Prostate gland (tissue), 2 donors: ENCODE data around the gene RTN3. TPM values are rescaled to one million over a fixed set of nuclear protein-coding genes. Genes with fewer than 3 reads are reported as not detected.

Experiments used
- DNase-seq: peaks from one replicate; pipeline ENCODE4 v3.0.0-alpha.2; 2019; ENCODE audit warnings: low spot score
- H3K27ac ChIP-seq, 2 donors: fragments of 200-600 bp; sonication (generic); 2 replicates each; pipeline ENCODE4 v1.5.1; 2017 to 2019
- H3K27me3 ChIP-seq: fragments of 200-600 bp; sonication (generic); replicated peaks from 2 replicates; pipeline ENCODE4 v1.5.1; 2019; ENCODE audit not compliant: insufficient read depth
- H3K36me3 ChIP-seq, 2 donors: fragments of 200-600 bp; sonication (generic); 1 replicate in 1 of 2; 2 replicates in 1 of 2; pipeline versions ENCODE4 v1.5.1 to v1.8.1; 2017 to 2019
- H3K4me1 ChIP-seq: fragments of 200-600 bp; sonication (generic); replicated peaks from 2 replicates; pipeline ENCODE4 v1.5.1; 2019
- H3K4me3 ChIP-seq, 2 donors: fragments of 200-600 bp; sonication (generic); 2 replicates each; pipeline ENCODE4 v1.5.1; 2017 to 2019
- H3K9me3 ChIP-seq: fragments of 200-600 bp; sonication (generic); 2 replicates; pipeline ENCODE4 v1.5.1; 2017
- CTCF ChIP-seq, 4 experiments: fragments of 200-600 bp in 2 of 4; fragments of 450-650 bp in 2 of 4; sonication (generic) in 2 of 4; IDR thresholded peaks; 1 replicate in 3 of 4; 2 replicates in 1 of 4; pipeline ENCODE4 v1.5.1; 2016 to 2019; ENCODE audit warnings: antibody characterized with exemption in 4 of 4, mild to moderate bottlenecking in 2 of 4, moderate library complexity in 2 of 4
- POLR2A ChIP-seq: fragments of 450-650 bp; IDR thresholded peaks from one replicate; pipeline ENCODE4 v1.6.1; 2016; ENCODE audit warnings: antibody characterized with exemption, mild to moderate bottlenecking
- POLR2AphosphoS5 ChIP-seq: sonication (generic); formaldehyde crosslinking; IDR thresholded peaks from one replicate; pipeline ENCODE4 v1.6.1; 2017; ENCODE audit warnings: antibody characterized with exemption
- WGBS: methylation state at CpG from one replicate; pipeline ENCODE4 v1.1.5; 2018; 5-methylcytosine and 5-hydroxymethylcytosine counted together
- intact Hi-C: fragments of 100-400 bp; cut with DNase I; formaldehyde crosslinking; loops from one replicate; pipeline ENCODE4 v1.14.2; 2022
- total RNA-seq, 2 donors: library from RNA; depleted of rRNA; stranded (reverse); fragments of >200 nt; gene quantifications; one replicate each; pipeline ENCODE4 v1.1.0, GENCODE V29; 2016

The RTN3 gene
- total RNA-seq, 2 donors from 2014 or later, result 74.1 to 88.8 TPM

- Histone ChIP-seq H3K27ac (no peak overlapping the region), H3K4me3 (no peak overlapping the region), H3K9me3 (no peaks in the 10 kb centered on the region), H3K27me3 (no peaks in the 10 kb centered on the region), H3K4me1 (peaks cover 7% of the 10 kb centered on the region), H3K36me3 (no peaks in the 10 kb centered on the region)
- intact Hi-C loops, result loop anchor here (5.0 kb wide), 2 partner anchors 47 to 387 kb away; partner anchors contain the start of gene SPINDOC
- WGBS, result 73% methylated on average over 16 of the region's 18 CpGs
- TF ChIP-seq POLR2AphosphoS5 (no peak), CTCF (IDR thresholded peaks at IDR 0.05) (no peak), POLR2A (no peak)
- DNase-seq, result no peak
Measured at GRCh38 chr11:63765688-63766241, 84.5 kb downstream of the RTN3 start.

- WGBS, result 49% methylated on average over 7 of the region's 7 CpGs
Measured at GRCh38 chr11:63766531-63767235, 85.4 kb downstream of the RTN3 start.

GRCh38 chr11:63767267-63767564 lies 85.9 kb downstream of the RTN3 start:
- no peaks in the 10 kb centered on the region for H3K9me3 ChIP-seq
- peak overlapping the region; percentile 67 to 79 for H3K4me3 ChIP-seq
- intact Hi-C loops, result loop anchor here (5.0 kb wide), 2 partner anchors 45 to 385 kb away; partner anchors contain the start of gene SPINDOC
- no peaks in the 10 kb centered on the region for H3K27me3 ChIP-seq
- H3K27ac ChIP-seq, result peak overlapping the region; percentile 72 to 82
- WGBS, result 11% methylated on average over 4 of the region's 4 CpGs
- DNase-seq, result no peak
- no peaks in the 10 kb centered on the region for H3K36me3 ChIP-seq
- H3K4me1 ChIP-seq, result peaks cover 7% of the 10 kb centered on the region
- TF ChIP-seq POLR2AphosphoS5, result no peak
- TF ChIP-seq POLR2A, result no peak
- no peak for TF ChIP-seq CTCF (IDR thresholded peaks at IDR 0.05)

More at GRCh38 chr11:63766531-63767235, 85.4 kb downstream of the RTN3 start:
- Histone ChIP-seq H3K9me3 (no peaks in the 10 kb centered on the region), H3K4me3 (no peak overlapping the region), H3K27ac (no peak overlapping the region), H3K36me3 (no peaks in the 10 kb centered on the region), H3K27me3 (no peaks in the 10 kb centered on the region), H3K4me1 (peaks cover 7% of the 10 kb centered on the region)
- intact Hi-C loops, result loop anchor here (5.0 kb wide), 2 partner anchors 46 to 386 kb away; partner anchors contain the start of gene SPINDOC
- TF ChIP-seq POLR2AphosphoS5 (no peak), CTCF (IDR thresholded peaks at IDR 0.05) (no peak), POLR2A (no peak)
- DNase-seq, result no peak

DNA sequence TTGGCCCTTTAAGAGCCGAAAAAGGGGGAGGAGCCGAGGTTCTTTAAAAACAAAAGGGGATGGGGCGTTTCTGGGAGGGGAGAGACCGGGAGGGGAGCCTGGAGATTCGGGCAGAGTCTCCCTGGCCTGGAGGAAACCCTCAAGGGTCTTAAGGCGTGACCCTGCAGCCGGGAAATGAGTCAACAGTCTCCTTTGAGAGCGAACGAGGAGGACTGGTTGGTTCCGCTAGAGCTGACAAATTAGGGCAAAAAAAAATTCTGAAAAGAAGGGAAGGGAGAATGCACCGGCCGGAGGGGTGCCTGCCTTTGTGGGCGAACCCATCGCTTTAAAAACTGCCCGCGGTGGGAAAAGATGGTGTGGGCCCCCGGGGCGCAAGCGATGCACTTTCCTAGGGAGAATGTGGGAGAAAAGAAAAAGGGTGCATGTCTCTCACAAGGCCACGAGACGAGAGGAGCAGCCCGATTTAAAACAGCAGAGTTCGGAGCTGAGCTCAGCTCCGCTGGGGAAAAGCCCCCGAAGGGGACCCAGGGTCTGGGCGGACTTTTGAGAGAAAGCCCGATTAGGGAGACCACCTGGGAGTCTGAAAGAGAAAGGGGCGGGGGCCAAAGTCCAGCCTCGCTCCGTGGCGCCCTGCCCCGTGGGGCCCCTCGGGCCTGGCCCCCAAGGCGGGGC lies 86.4 kb downstream of the RTN3 start:
- DNase-seq, result no peak
- H3K4me3 ChIP-seq, result peak overlapping the region; percentile 67 to 79
- H3K27ac ChIP-seq, result peak overlapping the region; percentile 72 to 82
- TF ChIP-seq CTCF (IDR thresholded peaks at IDR 0.05) (no peak), POLR2A (no peak), POLR2AphosphoS5 (peak; percentile 35)
- H3K27me3 ChIP-seq, result no peaks in the 10 kb centered on the region
- H3K36me3 ChIP-seq, result no peaks in the 10 kb centered on the region
- no peaks in the 10 kb centered on the region for H3K9me3 ChIP-seq
- intact Hi-C loops, result loop anchor here (2.0 to 5.0 kb wide), 3 partner anchors 45 to 385 kb away; partner anchors contain the start of gene SPINDOC
- peaks cover 4% of the 10 kb centered on the region for H3K4me1 ChIP-seq
- 1% methylated on average over 33 of the region's 34 CpGs for WGBS
